ENCODE results near the gene NUMB. TPM values are rescaled to one million over a fixed set of nuclear protein-coding genes. Genes with fewer than 3 reads are reported as not detected.

Gene NUMB
- total and polyA plus RNA-seq, 2 of the 4 experiments (the other 2 are of a cell fraction): 45.9 to 114 TPM

- no peak for ATAC-seq (ENCODE audit: low read depth)
- H3K4me2 ChIP-seq (ENCODE audit: low read depth, low read length): no peak overlapping the region
- POLR2A ChIA-PET (ENCODE audit: unreplicated experiment): no interaction called here
- no peaks in the 10 kb centered on the region for H3K27me3 ChIP-seq (ENCODE audit: control insufficient read depth, insufficient read depth, low read length)
- H2AK5ac ChIP-seq (ENCODE audit: low read depth, low read length): no peak overlapping the region
- no peak overlapping the region for H3K27ac ChIP-seq (ENCODE audit: insufficient read depth, low read length)
- in situ Hi-C loops (cut with MboI; ENCODE audit: low sequenced_read_pairs): loop anchor here (5.0 kb wide), 1 partner anchor 177 kb away; no protein-coding TSS in a partner anchor
- H4K20me1 ChIP-seq (ENCODE audit: insufficient read depth, low read length): peaks cover 9% of the 10 kb centered on the region; the same call in 1 of the 2 replicates
- no TSS peak for BruUV-seq (replicated peaks)
- H2BK15ac ChIP-seq (ENCODE audit: low read depth, low read length): no peak overlapping the region
- H4K5ac ChIP-seq (ENCODE audit: low read depth, low read length): no peak overlapping the region
- intact Hi-C loops (cut with micrococcal nuclease): loop anchor here (1.0 to 10.0 kb wide), 2 partner anchors 177 to 340 kb away; no protein-coding TSS in a partner anchor
- H2BK120ac ChIP-seq (ENCODE audit: low read depth, low read length): no peak overlapping the region
- WGBS, 2 experiments (ENCODE audit: extremely low coverage in 2 of 2, insufficient read length in 1 of 2): no CpG with 5 or more reads among the region's 1 CpG
- no peaks in the 10 kb centered on the region for H3K4me1 ChIP-seq (ENCODE audit: control insufficient read depth, insufficient read depth, low read length)
- peaks cover 9% of the 10 kb centered on the region for H3K36me3 ChIP-seq (ENCODE audit: control insufficient read depth, insufficient read depth, low read length)
- no peak overlapping the region for H2BK5ac ChIP-seq (ENCODE audit: low read depth, low read length, poor library complexity, severe bottlenecking)
- H2BK20ac ChIP-seq (ENCODE audit: low read depth, low read length): no peak overlapping the region
- dilution Hi-C loops (cut with HindIII; ENCODE audit: low sequenced_read_pairs, unreplicated experiment): loop anchor here (25.0 kb wide), 1 partner anchor 167 kb away; the partner anchor contains the start of gene NUMB
- H3K56ac ChIP-seq (ENCODE audit: extremely low read depth, insufficient read depth, low read length): no peak overlapping the region
- H3K18ac ChIP-seq (ENCODE audit: low read depth, low read length): no peak overlapping the region
- H3K4ac ChIP-seq (ENCODE audit: low read depth, low read length): no peak overlapping the region
- peaks cover 16 to 34% of the 10 kb centered on the region in 2 experiments for H3K79me1 ChIP-seq (ENCODE audit: low read depth in 1 of 2, low read length in 2 of 2)
- H2AK9ac ChIP-seq (replicated peaks; ENCODE audit: low read depth, low read length, poor library complexity): no peak overlapping the region
- peak; percentile 31 for DNase-seq
- no peaks in the 10 kb centered on the region for H3K9me3 ChIP-seq (ENCODE audit: control insufficient read depth, insufficient read depth, low read length)
- CTCF ChIA-PET: interaction anchor here (0.5 to 2.2 kb wide), 12 partner anchors 10 to 177 kb away, joined by 3 to 10 read pairs (median 3); no protein-coding TSS in a partner anchor
- TF ChIP-seq RCOR1 (IDR thresholded peaks at IDR 0.05; ENCODE audit: insufficient replicate concordance, low read length) (no peak), CTCF (conservative IDR thresholded peaks at IDR 0.05; ENCODE audit: low read depth, low read length) (peak; percentile 69), SMC3 (IDR thresholded peaks at IDR 0.05; ENCODE audit: low read depth, low read length) (peak; percentile 73), RAD21 (IDR thresholded peaks at IDR 0.05; ENCODE audit: low read length) (peak; percentile 55)
- H3K4me3 ChIP-seq (ENCODE audit: insufficient read depth, low read depth, low read length): no peak overlapping the region
- H2AFZ ChIP-seq (replicated peaks; ENCODE audit: low read length, poor library complexity): no peak overlapping the region
- no peak overlapping the region for H3K14ac ChIP-seq (replicated peaks; ENCODE audit: low read depth, low read length)
- no peak overlapping the region for H4K8ac ChIP-seq (ENCODE audit: low read depth in 2 of 2, low read length in 2 of 2)
- no peak overlapping the region for H3K9ac ChIP-seq (ENCODE audit: low read depth, low read length)
- H3K9me1 ChIP-seq (ENCODE audit: insufficient read depth, low read length): peaks cover 4% of the 10 kb centered on the region
- H4K91ac ChIP-seq (ENCODE audit: insufficient read depth, low read depth, low read length): no peak overlapping the region
- no peak overlapping the region for H3K23ac ChIP-seq (ENCODE audit: low read depth, low read length)
These were observed 163.0 kb downstream of the NUMB start for GRCh38 chr14:73295198-73295796.

All from IMR-90 (cell line).